IPS DF 4.7 (cell line): ENCODE measurements around the gene RTN4.
"Not testable (repeated sequence)": the region's sequence is repeated elsewhere in the genome, so short reads cannot be mapped to it uniquely, and the experiment has no call there.

ENCODE experiments used
- DNase-seq: peaks from one replicate; pipeline ENCODE4 v3.0.0-alpha.2; 2013; ENCODE audit warnings: low spot score; ENCODE audit errors: extremely low read depth

Gene RTN4

GRCh38 chr2:55073000-55073983 lies 23.0 kb upstream of the RTN4 start:
- no peak for DNase-seq

GRCh38 chr2:55063713-55064323 lies 13.6 kb upstream of the RTN4 start:
- no peak for DNase-seq

- DNase-seq: no peak
These were observed 13.0 kb upstream of the RTN4 start for GRCh38 chr2:55063226-55063625.

GRCh38 chr2:55062754-55063153 lies 12.5 kb upstream of the RTN4 start:
- DNase-seq: no peak

GRCh38 chr2:55061523-55062344 lies 11.5 kb upstream of the RTN4 start:
- no peak for DNase-seq

- no peak for DNase-seq
These were observed 9.5 kb upstream of the RTN4 start for GRCh38 chr2:55059793-55060192.

GRCh38 chr2:55057474-55057873 lies 7.2 kb upstream of the RTN4 start:
- DNase-seq: no peak

- no peak for DNase-seq
These were observed 5.8 kb upstream of the RTN4 start for GRCh38 chr2:55056024-55056521.

- no peak for DNase-seq
These were observed 4.0 kb upstream of the RTN4 start for GRCh38 chr2:55054106-55054875.

GRCh38 chr2:55053225-55053624 lies 3.0 kb upstream of the RTN4 start:
- DNase-seq: not testable (repeated sequence)

GRCh38 chr2:55052129-55053061 lies 2.1 kb upstream of the RTN4 start:
- no peak for DNase-seq

GRCh38 chr2:55051026-55051866 lies 995 bp upstream of the RTN4 start:
- DNase-seq: no peak

GRCh38 chr2:55049821-55050099 lies 491 bp downstream of the RTN4 start:
- no peak for DNase-seq

- DNase-seq: no peak
These were observed 1.0 kb downstream of the RTN4 start for GRCh38 chr2:55049043-55049820.

GRCh38 chr2:55048508-55049042 lies 1.7 kb downstream of the RTN4 start:
- no peak for DNase-seq

- no peak for DNase-seq
These were observed 2.5 kb downstream of the RTN4 start for GRCh38 chr2:55047677-55048299.

- DNase-seq: no peak
These were observed 4.5 kb downstream of the RTN4 start for GRCh38 chr2:55045780-55046179.

GRCh38 chr2:55043841-55044240 lies 6.4 kb downstream of the RTN4 start:
- no peak for DNase-seq
